CD4-positive, alpha-beta T cell treated with Interleukin-10 for 1 hour (primary cell): ENCODE data around the gene DROSHA.

Experiments used
- DNase-seq: peaks from one replicate; pipeline ENCODE4 v3.0.0-alpha.2; 2020

Gene DROSHA

DNA sequence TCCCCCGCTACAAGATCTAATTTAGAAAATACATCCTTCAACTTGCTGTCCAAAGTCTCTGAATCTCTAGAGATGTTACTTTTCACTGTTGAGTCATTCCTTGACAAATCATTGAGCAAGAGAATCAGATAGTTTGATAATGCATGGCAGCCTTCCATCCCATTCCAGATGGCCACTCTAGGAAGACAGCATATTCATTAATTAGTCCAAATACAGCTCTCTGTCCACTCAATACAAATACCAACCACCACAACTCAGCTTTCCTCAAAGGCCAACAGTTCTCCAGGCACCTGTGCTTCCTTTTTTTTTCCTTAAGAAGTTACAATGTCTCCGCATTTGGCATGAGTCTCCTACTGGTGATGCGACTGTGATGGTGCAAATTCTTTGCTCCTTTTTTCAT is 72.3 kb downstream of the DROSHA start:
- no peak for DNase-seq

DNA sequence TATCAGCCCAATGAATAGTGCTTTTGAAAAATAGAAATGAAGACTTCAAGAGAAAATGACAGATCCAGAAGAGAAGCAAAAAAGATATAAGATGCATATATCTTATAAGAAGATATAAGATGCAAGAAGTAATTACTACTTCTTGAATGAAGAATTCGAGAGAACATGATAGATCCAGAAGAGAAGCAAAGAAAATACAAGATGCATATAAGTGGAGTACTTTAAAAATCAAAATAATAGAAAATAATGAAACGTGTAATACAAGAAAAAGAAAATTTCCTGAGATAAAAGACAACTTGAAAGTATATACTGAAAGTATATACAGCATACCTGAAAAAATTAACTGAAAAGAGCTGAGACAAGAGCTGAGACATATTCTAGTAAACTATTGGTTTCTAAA is 76.7 kb downstream of the DROSHA start:
- no peak for DNase-seq

DNA sequence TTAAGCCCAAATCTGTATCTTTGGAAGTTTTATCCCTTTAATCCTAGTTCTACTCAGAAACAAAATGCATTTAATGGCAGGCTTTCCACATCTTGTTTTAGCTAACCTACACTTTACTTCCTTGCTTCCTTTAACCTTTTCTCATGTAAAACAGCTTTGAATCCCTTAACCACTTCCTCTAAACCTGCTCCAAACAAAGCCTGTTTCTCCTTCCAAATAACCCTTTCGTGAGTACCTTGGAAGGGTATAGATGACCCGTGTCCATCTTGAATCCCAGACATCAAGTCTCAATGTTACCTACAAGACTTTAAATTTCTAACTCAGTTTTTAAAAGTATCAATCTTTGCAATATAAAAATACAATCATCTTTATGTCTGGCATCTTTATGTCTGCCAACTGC is 78.4 kb downstream of the DROSHA start:
- DNase-seq, result no peak

DNA sequence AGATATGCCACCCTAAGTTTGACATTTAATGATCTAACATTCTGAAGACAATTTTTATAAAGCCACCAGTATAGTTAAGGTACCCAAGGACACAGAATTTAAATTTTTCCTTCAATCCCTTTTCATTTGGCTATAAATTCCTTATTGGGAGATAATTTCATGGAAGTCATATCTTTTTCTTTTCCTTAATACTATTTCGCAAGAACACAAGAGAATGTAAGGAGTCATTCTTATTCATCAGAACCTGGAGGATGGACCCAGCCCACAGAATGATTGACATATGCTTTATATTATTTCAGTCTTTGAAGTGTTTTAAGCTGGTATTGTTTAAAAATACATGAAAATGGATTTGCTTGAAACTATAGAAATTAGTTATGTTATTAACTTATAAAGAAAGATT is 79.6 kb downstream of the DROSHA start:
- no peak for DNase-seq

DNA sequence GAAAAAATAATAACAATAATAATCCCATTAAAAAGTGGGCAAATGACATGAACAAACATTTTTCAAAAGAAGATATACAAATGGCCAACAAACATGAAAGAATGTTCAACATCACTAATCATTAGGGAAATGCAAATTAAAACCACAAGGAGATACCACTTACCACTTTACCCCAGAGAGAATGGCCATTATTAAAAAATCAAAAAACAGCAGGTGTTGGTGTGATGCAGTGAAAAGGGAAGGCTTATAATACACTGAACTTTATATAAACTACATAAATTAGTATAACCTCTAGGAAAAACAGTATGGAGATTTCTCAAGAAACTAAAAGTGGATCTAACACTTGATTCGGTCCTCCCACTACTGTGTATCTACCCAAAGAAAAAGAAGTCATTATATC is 81.9 kb downstream of the DROSHA start:
- DNase-seq, result no peak

DNA sequence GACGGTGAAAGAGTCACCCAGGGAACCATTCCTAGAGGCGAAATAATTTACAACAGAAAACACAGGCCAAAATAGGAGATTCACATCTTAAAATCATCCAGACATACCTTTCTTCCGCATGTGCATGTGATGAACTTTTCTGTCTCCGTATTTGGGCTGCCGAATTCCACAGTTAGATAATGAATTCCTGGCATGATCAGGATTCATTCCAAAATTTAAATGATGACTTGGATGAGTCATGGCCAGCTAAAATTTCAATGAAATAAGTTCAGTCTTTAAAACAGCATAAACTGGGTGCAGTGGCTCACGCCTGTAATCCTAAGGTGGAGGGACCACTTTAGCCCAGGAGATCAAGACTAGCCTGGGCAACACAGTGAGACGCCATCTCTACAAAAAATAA is 82.7 kb downstream of the DROSHA start:
- DNase-seq, result no peak

DNA sequence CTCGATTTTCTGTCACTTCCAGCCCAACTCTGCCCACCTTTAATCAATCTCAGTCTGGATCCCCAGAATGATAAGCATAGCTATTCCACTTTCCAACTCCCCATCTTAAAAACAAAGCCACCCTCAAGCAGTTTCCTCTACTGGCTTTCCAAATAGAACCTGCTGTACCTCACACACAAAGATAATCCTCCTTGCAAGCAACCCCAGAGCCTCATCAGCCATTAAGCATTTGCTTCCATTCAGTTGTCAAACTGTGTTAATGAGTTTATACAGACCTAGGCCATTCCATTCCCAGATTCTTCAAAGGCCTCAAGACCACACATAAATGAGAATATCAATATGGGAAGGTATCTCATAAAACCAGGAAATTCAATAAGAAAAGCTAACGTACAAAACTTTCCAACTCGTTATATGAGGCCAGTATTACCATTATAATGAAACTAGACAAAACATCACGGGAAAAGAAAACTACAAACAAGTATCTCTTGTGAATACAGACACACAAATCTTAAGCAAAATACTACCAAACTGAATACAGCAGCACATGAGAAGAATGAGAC is 86.8 kb downstream of the DROSHA start:
- DNase-seq, result no peak

DNA sequence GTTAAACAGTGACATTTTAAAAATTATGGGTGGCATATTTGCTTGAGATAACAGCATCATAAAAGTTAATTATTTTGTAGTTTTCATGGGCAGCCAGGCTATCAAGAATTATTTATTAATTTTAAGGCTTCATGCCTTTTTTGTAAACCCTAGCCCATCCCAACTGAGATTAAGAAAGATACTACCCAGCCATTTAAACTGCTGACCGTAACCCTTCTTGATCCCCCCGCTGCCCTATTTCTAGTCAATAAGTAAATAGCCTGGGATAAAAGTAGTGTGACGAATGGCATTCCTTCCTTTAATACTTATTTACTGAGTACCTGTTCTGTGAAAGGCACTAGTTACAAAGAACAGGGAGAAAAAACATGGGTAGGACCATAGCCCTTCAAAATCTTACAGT is 88.3 kb downstream of the DROSHA start:
- no peak for DNase-seq

DNA sequence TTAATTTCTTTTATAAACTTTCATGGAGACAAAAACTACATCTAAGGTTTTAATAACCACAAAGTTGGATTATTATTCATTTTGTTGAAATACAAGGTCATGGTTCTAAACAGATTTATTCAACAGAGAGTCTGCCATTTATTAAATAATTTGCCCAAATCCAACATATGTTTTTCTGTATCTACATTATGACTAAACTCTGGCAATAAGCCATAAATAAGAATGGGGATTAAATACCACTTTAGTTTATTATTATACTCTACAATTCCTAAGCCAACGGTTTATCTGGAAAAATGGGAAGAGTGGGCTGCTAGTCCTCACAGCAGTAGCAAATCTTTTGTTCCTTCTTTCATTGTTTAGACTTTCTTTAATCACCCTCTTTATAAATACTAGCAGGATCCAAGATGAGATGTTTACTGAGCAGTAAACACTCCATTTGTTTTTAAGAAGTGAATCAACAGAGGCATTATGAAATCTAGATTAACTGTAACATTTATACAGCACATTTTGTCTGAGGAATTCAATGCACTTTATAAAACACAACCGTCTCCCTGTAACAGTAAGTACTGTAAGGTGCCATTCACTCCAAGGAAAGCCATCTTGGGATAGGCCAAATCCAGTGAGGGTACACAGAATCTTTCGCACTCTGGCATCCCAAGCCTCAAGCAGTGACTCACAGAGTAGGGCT is 89.7 kb downstream of the DROSHA start:
- no peak for DNase-seq

DNA sequence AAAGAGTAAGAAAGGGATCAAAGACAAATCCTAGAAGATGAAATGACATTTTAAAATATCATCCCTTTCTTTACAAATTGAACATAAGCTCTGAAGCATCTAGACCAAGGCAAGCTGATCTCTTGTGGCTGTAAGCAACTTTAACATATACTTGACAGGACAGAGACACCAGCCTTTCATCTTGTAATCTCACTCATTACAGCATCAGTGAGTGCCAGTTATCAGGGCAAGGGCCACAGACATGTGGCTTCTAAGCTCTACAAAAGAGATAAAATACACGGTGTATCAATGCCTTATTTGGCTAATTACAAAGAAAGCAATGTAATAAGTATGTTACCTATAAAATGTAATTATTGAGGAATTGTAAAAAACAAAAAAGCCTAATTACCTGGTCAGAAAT is 95.0 kb downstream of the DROSHA start:
- no peak for DNase-seq

DNA sequence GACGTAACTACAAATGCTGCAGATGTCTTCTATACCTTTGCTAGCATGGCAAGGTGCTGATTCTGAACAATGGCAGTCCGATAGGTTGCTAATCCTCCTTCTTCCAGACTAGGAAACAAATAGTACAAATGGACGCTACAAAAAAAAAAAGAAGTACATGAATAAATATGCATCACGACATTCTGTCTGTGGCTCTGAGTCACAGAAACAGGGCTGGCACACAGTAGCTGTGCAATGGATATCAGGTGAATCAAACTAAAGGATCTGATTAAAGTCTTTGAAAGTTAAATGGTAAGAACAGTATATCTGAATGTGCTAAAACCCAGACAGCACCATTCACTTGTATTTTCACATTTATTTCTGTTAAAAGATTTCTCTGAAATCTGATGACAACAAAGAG is 96.2 kb downstream of the DROSHA start:
- no peak for DNase-seq

DNA sequence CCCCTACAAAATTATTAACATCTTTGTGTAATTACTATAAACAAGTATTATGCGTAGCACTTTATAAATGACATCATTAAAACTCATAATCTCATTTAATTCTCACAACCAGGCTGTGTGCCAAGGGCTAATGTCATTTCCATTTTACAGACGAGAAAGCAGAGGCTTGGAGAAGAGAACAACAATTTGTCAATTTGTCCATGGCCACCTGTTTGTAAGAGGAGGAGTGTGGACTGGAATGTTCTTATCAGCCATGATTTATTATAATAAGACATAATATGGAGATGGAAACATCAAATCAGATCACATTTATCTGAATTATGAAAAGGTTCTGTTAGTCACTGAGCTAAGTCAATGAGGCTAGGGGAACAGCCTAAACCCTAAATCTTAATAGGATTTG is 97.0 kb downstream of the DROSHA start:
- DNase-seq, result no peak

DNA sequence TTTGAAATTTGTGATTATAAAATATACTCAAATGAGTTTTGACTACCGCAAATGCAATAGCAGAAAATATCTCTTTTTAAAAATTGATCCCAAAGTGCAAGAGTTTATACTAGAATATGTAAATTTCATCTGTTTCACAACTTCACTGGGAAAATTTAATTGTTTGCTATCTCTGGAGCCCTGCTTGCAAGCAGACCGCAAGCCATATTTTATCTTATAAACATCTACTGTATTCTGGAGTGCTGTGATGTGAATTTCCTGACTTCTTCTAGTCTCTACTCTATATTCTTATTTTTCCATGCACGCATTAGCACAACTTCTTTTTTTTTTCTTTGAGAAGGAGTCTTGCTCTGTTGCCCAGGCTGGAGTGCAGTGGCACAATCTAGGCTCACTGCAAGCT is 98.7 kb downstream of the DROSHA start:
- DNase-seq, result no peak

DNA sequence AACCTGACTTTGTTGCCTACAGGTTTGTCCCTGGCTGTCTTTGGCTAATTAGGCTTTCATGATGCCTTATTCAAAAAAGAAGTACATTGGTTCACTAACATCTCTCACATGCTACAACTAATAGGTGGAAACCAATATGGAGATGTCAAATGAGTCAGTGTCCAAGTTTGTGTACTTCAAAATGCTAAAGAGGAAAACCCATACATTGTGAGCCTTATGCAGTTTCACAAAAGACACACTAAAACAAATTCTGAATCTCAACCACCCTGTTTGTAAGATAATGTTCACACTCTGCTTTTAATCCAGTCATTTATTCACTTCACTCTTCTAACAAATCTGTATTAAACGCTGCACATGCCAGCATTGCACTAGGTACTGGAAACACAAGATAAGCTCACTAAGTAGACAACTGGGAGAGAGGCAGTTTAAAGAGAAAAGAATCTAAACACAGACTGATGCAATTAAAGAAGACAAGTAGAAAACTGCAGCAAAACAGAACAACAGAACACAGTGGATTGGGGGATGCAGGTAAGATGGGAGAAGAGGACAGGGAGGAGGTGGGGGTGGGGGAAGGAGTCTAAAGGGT is 104.1 kb downstream of the DROSHA start:
- DNase-seq, result no peak

DNA sequence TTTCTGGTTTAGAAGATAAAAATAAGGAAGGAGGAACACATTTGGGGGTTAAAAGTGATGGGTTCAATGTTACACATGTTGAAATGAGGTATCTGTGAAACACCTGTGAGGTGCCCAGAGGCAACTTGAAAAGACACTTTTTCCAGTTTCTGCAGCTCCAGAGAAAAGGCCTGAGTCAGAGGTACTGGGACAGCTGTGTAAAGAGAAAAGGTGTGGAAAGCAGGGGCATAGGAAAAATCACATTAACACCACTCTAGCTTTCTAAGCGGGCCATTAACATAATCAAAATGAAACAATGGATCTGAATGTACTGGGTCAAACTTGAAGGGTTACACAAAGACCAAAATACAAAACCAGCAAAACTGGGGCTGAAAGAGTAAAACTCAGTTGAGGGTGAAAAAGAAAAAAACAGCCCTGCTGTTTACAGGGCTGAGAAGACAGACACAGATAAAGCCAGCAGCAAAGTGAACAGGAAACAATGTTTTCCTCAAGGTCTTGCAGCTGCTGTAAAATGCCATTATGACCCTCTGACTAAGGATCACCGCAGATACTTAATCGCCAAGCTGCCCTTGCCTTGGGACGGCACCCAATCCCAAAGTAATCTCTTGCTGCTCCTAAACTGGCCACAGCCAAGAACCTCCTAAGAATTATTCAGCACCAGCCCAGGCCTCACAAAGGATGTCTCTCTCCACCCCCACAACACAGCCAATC is 104.7 kb downstream of the DROSHA start:
- DNase-seq, result no peak

DNA sequence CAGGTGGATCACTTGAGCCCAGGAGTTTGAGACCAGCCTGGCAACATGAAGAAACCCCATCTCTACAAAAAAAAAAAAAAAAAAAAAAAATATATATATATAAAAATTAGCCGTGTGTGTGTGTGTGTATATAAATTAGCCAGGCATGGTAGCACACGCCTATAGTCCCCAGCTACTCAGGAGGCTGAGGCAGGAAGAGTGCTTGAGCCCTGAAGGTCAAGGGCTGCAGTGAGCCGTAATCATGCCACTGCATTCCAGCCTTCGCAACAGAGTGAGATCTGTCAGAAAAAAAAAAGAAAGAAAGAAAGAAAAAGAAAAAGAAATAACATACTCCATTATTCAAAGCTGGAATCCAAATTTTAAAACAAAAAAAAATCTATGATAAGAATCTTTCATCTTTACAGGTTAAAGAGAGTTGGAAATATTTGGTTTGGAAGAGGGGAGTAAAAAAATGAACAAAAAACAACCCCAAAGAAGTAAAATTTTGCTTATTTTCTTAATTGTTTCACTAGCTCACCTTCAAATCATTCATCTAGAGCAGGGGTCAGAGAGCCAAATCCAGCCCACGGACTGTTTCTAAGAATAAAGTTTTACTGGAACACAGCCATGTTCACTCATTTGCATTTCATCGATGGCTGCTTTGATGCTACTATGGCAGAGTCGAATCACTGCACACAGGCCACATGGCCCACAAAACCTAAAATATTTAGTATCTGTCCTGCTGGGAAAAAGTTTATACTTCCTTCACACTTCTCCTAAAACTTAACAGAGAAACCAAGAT is 109.9 kb downstream of the DROSHA start:
- DNase-seq, result no peak

DNA sequence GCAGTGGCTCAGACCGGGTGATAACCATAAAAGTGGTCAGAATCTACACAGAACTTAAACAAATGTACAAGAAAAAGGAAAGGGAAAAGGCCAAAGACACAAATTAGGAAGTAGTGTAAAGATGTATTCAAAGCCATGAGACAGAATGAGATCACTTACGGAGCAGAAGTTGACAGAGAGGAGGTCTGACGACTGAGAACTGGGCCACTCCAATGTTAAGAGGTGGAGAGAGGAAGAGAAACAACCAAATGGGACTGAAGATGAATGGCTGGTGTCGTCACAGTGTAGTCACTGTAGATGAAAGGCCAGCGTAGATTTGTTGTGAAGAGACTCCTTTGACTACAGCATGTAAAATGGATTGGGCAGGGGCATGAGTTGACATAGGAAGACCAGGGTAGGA is 114.4 kb downstream of the DROSHA start:
- no peak for DNase-seq

DNA sequence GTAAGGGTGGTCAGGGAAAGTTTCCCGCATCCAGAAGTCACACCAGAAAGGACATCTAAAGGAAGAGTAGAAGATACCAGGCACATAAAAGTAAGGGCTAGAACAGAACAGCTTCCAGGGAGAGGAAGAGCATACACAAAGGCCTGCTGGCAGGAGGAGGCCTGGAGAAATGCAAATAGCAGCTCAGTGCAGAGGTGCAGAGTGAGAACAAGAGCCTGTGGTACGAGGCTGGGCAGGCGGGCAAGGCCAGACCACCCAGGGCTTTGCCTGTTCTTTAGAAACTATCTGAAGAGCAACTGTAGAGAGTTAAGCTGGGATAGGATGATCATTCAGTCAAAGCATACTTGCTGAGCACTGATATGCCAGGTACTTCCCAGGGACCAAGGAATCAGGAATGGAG is 115.3 kb downstream of the DROSHA start:
- DNase-seq, result no peak

DNA sequence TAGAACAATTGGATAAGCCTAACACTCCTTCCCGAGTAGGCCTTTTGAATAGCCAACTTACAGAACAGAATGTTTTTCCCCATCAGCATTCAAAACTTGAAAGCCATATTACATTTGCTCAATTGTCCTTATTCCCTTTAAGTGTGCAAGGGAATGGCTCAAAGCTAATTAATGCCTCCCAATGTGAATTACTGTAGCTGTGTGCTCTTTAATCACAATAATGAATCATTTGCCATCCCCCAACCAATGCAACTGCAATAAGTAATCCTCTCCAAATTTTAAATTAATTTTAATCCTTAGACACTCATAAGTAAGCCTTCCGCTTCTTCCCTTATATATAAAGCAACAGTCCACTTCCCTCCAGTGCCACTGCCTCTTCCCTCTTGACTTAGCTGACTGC is 115.9 kb downstream of the DROSHA start:
- no peak for DNase-seq

DNA sequence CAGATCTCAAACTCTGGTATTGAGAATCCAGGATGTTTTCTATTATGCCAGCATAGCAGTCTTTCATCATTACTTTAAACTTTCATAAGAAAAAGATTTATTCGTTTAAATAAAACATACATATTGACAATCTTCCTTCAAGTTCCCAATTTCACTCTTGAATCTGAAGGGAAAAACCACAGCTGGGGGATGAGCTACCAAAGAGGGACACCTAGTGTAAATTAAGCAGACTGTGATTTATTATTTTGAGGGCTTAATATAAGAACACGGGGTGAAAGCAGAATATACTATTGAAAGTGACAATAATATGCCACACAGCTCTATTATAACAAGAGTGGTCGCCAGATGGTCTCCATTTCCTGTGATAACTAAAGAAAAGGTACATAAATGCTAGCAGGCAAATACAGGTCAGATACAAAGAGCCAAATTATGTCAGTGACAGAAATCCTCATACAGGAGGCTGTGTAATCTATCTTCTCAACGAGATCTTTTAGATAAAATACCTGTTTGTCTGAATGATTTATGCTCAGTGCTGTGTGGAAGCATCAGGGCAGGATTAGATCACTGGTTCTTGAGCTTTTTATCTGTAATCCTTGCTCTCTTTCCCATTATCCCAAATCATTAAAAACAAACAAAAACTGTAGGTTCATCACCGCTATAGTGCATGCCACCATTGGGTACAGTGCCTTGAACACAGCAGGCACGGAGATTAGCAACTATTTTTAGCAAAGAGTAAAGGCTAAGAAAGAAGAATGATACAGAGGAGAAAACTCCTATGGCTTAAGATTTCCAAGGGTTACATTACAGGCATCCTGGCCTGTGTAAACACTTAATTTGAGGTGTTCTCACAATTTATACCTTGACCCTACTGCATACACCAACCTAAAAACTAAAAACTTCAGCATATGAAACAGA is 116.6 kb downstream of the DROSHA start:
- DNase-seq, result no peak

DNA sequence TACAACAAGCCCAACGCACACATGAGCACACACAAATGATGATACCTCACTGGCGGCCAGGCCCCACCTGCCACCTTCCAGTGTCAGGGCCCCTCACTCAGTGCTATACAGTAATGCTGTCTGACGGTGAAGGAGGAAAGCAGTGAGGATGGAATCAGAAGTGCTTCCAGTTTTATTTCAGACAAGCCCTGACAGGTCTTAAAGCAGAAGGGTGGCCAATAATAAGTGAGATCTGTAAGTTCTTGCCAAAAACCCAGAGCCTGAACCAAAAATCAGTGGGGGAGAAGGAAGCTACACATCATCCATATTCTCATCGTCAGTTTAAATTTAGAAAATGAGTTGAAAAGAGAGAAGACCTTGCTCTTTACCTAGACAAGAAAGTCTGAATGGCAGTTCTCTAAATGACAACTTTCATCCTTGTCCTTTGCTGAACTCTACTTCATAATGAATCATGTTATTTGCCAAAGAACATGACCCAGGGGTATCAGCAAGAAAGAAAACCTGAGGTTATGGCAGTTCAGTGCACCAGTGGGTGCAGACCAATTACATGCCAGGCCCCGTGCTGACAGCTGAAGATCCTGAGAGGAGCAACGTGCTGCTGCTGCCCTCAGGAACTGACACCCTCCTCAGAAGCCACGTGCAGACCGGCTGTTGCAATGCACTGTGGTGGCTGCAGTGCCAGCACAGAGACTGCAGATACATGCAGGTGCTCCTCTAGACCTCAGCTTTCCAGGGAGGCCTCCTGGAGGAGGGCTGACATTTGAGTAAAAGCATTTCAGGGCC is 118.7 kb downstream of the DROSHA start:
- no peak for DNase-seq

DNA sequence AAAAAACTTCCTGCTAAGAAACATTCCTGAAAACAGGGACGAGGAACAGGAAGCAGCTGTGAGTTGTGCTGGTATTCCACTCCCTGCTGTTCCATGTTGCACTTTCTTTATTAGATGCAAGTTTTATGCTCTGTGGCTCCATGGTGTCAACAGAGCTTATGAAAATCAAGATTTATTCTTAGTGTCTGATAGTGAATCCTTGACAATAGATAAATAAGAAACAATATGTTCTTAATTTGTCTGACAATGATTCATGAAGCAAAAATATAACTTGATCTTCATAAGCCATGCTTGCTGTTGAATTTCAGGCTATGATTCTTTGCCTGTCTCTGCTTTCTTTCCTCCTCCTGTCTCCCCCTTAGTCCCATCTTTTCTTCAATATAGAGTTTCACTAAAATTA is 119.6 kb downstream of the DROSHA start:
- no peak for DNase-seq
